ENCODE results near the gene THOC6.
A peak's percentile ranks its signal among the peaks of the same experiment; 100 is the strongest.

Gene THOC6

GRCh38 chr16:2992383-2993081 is 31.3 kb upstream of the THOC6 start:
- no peak for DNase-seq

GRCh38 chr16:2996298-2996697 is 27.5 kb upstream of the THOC6 start:
- no peak for DNase-seq

- no peak for DNase-seq
Observed at GRCh38 chr16:2999929-3000328, 23.9 kb upstream of the THOC6 start.

- DNase-seq: no peak
Observed at GRCh38 chr16:3000540-3000939, 23.3 kb upstream of the THOC6 start.

GRCh38 chr16:3001316-3001715 is 22.5 kb upstream of the THOC6 start:
- DNase-seq: no peak

- DNase-seq: peak; percentile 98
Observed at GRCh38 chr16:3003582-3004270, 20.1 kb upstream of the THOC6 start.

GRCh38 chr16:3004319-3004718 is 19.5 kb upstream of the THOC6 start:
- DNase-seq: no peak

GRCh38 chr16:3004781-3005284 is 19.0 kb upstream of the THOC6 start:
- no peak for DNase-seq

GRCh38 chr16:3007059-3007956 is 16.5 kb upstream of the THOC6 start:
- DNase-seq: no peak

GRCh38 chr16:3007957-3008689 is 15.7 kb upstream of the THOC6 start:
- no peak for DNase-seq

- DNase-seq: no peak
Observed at GRCh38 chr16:3008690-3009037, 15.2 kb upstream of the THOC6 start.

GRCh38 chr16:3009568-3010390 is 14.1 kb upstream of the THOC6 start:
- no peak for DNase-seq

GRCh38 chr16:3010510-3010909 is 13.3 kb upstream of the THOC6 start:
- DNase-seq: no peak

- DNase-seq: peak; percentile 70
Observed at GRCh38 chr16:3012246-3012645, 11.6 kb upstream of the THOC6 start.

- DNase-seq: peak; percentile 43
Observed at GRCh38 chr16:3012828-3013420, 10.9 kb upstream of the THOC6 start, which contains the start of gene CLDN9. TSS of gene CLDN9 (plus strand) at chr16:3012923. CDS start at chr16:3013363, 440 bp downstream.

- no peak for DNase-seq
Observed at GRCh38 chr16:3013491-3013951, 10.3 kb upstream of the THOC6 start.

- DNase-seq: no peak
Observed at GRCh38 chr16:3013998-3014690, 9.7 kb upstream of the THOC6 start.

- DNase-seq: no peak
Observed at GRCh38 chr16:3014971-3015370, 8.9 kb upstream of the THOC6 start.

GRCh38 chr16:3015865-3016521 is 7.8 kb upstream of the THOC6 start:
- DNase-seq: no peak

- no peak for DNase-seq
Observed at GRCh38 chr16:3017344-3017743, 6.5 kb upstream of the THOC6 start.

Measured in NCI-H1092 (cell line).